Heart left ventricle (tissue), 13 donors: Measurements from ENCODE around the gene NMNAT3.

Source experiments
- CTCF ChIP-seq, 12 donors: fragments of 200-600 bp; sonication (generic) in 4 of 12; IDR thresholded peaks; one replicate each; pipeline versions ENCODE4 v1.5.0 to v1.8.0; 2018 to 2022; ENCODE audit warnings: antibody characterized with exemption in 12 of 12, mild to moderate bottlenecking in 5 of 12
- POLR2A ChIP-seq, 2 donors: fragments of 450-650 bp; IDR thresholded peaks; one replicate each; pipeline ENCODE4 v1.6.1; 2017; ENCODE audit warnings: antibody characterized with exemption in 2 of 2, mild to moderate bottlenecking in 2 of 2, moderate library complexity in 2 of 2
- donor health status: ischemic (EF 13 %, LVEDD 7.1; RV severe dilation, severe dysfunction).
- donor health status: DM: no; HTN: yes; CAD: no.
- donor health status: DM: no; HTN: no; CAD: no.
- donor health status: ischemic (EF 25% LVEDD 6.9; RV normal size, moderate dysfunction).
- donor health status: ischemic (EF 25% LVEDD 5.7; RV mildly dilated, moderate dysfunction).
- donor health status: ischemic (EF 35%, LVEDD 5.7; RV mildly dilated, moderate dysfunction).
- donor health status: nonischemic (EF 11% LVEDD 7.7; RV severe dilation, severe dysfunction).
- donor health status: DM: yes; HTN: yes; CAD: no.
- donor health status: PGD.
- donor health status: ischemic (EF 29% LVEDD 5.4; RV normal size, mild dysfunction).
- donor health status: nonischemic (EF 23%, LVEDD 6.1; RV moderate dilation, normal function).

GRCh38 chr3:139679220-139679775 is 1.5 kb upstream of the NMNAT3 start:
- TF ChIP-seq CTCF (IDR thresholded peaks at IDR 0.05) (no peak), POLR2A (IDR thresholded peaks at IDR 0.05) (no peak)
